GM18870 (cell line): Measurements from ENCODE around the gene ACSF3.
"Not testable (repeated sequence)": the region's sequence is repeated elsewhere in the genome, so short reads cannot be mapped to it uniquely, and the experiment has no call there.

Source experiments
- ATAC-seq: cut with Tn5 transposase; IDR thresholded peaks from one replicate; pipeline ENCODE4 v1.9.1; 2021; ENCODE audit warnings: moderate library complexity; ENCODE audit not compliant: unreplicated experiment

ACSF3 gene

DNA sequence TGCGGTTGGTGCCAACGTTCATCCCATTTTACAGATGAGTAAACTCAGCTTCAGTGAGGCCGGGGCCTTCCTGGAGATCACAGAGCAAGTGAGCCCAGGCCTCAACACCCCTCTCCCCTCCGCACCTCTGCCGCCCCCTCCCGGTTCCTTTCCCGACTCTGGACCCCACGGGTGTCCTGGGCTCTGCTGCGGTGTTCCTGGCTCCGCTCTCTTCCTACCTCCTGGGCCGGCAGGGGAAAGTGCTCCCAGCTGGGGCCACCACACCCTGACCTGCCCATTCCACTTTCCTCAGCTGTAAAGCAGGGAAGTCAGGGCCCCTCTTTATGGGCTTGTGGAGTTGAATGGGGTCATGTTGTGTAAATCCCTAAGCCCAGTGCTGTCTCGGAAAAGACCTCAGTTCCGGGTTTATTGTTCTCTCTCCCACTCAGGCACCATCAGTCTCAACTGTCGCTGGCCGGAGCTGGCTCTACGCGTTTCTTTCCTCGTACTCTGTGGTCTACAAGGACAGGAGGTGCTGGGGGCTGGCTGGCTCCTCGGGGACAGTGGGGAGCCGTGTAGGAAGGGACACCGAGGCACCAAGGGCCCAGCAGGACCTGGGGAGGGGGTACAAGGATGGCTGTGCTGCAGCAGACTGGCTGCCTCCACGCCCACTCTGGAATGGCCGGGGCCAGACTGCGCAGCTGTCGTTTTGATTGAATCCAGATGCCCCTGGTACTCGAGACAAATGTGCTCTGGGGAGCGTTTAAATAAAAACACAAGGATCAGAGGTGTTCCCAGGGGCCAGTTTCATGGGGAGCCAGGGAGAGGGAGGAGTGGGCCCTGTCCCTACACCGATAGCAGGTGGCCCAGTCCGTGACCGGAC is 21.7 kb upstream of the ACSF3 start:
- ATAC-seq, result no peak

DNA sequence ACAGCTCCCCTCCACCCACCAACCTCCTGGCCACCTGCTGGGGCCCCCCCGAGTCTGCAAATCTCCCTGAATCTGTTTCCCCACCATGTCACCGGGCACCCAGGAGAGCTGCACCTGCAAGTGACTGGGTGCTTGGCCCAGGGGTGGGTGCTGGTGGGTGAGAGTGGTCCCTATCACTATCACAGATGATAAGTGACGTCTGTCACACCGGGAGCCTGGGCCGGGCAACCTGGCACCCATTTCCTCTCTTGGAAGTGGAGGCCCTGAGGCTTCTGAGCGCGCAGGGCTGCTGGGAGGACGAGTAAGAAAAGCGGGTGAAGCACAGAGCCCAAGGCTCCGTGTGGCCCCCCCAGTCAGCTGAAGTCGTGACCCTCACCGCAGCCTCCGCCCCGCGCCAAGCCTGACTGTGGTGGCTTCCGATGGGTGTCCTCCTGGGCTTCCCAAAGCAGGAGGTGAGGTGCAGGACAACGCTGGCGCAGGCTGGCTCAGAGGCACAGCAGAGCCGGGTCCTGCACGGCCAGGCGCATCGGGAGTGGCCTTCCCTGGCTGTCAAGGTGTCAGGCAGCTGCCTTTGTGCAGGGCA is 21.0 kb upstream of the ACSF3 start:
- no peak for ATAC-seq

DNA sequence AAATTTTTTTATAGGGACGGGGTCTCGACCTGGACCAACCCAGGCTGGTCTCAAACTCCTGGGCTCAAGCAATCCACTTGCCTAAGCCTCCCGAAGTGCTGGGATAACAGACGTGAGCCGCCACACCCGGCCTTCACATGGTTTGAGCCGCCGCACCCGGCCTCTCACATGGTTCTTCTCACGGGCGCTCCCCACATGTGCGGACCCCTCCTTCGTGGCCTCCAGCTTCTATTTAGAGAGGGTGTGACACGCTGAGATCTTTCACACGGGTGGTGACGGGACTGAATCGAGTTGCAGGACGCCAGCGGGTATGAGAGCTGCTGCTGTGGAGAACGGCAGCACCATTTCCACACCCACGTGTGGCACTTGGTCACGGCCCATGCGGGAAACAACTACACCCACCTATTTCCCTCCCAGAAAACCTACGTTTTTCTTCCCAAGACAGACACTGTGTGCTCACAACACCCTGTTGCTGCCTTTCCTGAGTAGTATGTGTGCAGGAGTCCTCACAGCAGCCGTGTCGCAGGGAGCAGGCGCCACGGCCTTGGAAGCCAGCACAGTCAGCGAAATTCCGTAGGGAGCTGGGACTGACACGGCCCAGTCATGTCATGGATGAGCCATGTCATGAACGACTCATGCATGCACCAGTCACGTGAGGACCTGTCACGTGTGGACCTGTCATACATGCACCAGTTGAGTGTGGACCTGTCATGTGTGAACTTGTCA is 20.1 kb upstream of the ACSF3 start:
- ATAC-seq, result no peak

DNA sequence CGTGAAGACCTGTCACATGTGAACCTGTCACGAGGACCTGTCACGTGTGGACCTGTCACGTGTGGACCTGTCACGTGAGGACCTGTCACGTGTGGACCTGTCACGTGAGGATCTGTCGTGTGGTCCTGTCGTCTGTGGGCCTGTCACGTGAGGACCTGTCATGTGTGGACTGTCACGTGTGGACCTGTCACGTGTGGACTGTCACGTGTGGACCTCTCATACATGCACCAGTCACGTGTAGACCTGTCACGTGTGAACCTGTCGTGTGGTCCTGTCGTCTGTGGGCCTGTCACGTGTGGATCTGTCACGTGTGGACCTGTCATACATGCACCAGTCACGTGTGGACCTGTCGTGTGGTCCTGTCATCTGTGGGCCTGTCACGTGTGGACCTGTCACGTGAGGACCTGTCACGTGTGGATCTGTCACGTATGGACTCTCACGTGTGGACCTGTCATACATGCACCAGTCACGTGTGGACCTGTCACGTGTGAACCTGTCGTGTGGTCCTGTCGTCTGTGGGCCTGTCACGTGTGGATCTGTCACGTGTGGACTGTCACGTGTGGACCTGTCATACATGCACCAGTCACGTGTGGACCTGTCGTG is 19.5 kb upstream of the ACSF3 start:
- ATAC-seq, result not testable (repeated sequence)

DNA sequence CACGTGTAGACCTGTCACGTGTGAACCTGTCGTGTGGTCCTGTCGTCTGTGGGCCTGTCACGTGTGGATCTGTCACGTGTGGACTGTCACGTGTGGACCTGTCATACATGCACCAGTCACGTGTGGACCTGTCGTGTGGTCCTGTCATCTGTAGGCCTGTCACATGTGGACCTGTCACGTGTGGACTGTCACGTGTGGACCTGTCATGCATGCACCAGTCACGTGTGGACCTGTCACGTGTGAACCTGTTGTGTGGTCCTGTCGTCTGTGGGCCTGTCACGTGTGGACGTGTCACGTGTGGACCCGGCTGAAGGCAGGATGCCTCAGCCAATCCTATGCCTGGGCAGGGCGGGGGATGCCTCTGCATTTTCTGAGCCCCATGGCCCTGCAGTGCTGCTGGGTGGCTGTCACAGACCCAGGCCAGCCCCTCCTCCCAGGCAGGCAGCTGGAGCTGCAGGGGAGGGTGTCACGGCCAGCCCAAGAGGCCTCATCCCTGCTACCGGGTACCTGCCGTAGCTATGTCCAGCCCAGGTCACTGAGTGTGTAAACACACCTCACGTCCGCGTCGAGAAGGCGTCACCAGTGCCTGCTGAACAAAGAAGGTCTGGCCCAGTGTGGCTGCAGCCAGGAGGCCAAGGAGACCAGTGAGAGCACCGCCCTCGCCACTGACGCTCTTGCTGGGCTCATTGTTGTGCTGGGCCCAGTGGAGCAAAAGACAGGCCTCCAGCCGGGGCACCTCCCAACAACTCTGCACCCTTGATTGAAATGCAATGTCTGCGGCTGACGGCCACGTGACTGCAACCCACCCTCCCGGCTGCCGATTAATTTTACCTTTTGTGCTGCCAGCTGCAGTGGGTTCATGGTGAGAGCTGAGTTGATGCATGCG is 18.6 kb upstream of the ACSF3 start:
- ATAC-seq, result no peak

DNA sequence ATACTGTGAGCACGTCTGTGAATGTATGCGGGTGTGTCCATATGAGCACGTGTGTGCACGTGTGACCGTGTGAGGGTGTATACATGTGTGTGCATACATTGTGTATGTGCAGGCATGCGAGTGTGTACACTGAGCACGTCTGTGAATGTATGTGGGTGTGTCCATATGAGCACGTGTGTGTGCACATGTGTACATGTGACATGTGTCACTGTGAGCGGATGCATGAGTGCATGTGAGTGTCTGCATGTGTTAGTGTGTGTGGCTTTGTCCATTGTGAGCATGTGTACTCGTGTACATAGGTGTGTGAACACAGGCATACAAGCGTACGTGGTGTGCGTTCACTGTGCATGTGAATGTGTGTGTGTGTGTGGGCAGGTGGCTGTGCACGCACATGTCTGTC is 17.5 kb upstream of the ACSF3 start:
- no peak for ATAC-seq

DNA sequence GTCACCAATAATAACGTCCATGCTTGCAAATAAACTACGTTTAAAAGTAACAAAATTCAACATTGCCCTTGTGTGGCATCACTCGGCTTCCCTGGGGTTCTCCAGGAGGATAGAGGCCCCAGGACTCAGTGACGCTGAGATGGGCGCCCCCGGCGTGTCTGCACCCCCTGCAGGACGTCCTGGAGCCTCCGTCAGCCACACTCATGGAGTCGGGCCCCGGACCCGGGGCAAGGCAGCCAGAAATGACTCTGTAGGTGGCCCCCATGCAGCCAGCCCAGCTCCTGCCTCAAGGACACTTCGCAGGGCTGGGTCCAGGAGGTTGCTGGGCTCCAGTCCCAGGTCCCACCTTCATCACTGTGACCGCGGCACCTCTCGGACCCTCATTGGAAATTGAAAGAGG is 16.6 kb upstream of the ACSF3 start:
- no peak for ATAC-seq

DNA sequence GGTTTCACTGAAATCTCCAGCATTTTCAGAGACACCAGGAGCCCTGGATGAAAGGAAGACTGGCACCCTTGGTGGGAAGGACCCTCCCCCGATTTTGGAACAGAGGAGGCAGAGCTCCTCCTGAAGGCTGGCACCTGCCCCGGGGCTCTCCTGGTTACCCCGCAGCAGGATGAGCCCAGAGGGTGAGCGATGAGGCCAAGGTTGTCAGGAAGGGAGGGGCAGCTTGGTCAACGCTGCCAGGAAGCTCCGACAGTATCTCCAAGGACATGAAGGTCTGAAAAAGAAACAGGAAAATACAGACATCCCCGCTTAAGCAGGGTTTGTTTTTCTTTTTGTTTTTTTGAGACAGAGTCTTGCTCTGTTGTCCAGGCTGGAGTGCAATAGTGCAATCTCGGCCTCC is 15.5 kb upstream of the ACSF3 start:
- no peak for ATAC-seq

DNA sequence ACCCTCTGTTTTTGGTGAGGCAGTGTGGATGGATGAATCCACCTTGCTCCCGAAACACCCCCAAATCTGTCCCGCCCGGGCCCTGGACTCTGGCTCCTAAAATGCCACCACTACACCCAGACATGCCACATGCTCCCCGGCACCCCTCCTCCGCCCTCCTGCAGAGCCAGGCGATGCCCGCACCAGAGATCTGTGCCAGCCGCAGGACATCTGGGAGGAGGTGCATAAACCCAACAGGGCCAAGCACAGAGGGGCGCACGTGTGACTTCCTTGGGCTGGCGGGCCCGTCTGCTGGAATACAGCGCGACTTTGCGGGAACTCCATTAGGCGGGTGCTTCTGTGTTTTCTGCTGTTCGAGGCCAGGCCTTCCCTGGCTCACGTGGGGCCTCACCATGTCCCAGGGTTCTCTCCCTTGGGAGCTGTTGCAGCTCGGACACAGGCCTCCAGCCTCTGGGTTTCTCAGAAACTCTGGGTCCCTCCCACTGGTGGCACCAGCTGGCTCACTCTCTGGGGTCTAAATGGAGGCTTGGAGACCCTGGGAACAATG is 14.1 kb upstream of the ACSF3 start:
- no peak for ATAC-seq

DNA sequence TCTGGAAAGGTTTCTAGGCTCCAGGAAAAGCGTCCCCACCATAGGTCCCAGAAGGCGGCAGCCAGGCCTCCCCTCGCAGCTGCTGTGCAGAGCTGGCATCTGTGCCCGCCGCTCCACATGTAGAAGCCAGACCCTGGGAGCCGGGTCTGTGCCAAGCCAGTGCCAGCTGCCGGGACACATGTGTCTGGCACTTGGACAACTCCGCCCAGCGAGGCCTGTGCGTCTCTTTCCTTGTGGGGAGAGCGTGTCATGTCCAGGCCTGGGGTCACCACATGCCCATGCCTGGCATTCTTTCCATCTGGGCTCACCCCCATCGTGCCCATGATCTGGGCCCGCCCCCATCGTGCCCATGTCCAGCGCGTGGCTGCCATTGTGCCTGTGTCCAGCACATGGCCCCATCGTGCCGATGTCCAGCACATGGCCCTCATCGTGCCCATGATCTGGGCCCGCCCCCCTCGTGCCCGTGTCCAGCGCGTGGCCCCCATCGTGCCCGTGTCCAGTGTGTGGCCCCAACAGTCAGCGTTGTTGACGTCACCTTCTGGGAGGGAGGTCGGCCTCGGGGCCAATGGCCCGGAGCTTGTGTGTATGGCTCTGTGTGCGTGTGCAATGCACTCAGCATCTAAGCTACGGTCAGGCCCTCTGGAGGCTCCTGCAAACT is 13.3 kb upstream of the ACSF3 start:
- ATAC-seq, result no peak

DNA sequence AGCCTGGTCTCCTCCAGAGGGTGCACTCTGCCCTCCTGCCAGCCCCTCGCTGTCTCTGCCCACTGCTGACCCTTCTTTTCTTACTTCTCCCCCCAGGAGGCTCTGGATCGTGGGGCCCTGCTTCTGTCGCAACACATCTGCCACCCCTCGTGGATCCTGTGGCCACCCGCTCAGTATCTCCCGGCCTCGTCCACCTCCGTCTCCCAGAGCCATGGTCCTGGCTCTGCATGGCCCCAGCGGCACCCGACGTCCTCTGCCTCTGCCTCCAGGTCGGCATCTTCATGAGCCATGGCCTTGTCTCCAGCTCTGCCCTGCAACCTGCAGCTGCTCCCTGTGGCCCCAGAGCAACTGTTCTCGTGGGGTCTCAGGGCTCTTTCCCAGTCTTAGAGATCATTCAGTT is 12.1 kb upstream of the ACSF3 start:
- no peak for ATAC-seq

DNA sequence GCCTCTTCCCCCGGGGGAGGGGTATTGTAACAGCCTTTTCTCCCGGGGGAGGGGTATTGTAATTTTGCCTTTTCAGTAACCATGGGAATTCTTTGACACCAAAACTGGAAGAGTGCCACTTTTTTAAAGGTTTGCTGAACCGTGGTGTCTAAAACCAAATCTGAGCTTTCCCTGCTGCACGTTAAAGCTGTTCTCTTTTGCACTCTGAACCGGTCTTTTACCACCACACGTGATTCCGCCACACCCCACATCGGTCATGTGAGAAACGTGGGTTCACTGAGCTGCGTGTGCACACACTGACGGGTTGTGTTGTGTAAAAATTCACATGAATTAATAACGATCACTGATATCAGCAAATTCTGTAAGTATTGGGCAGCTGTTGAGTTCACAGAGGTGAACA is 9.2 kb upstream of the ACSF3 start:
- no peak for ATAC-seq

DNA sequence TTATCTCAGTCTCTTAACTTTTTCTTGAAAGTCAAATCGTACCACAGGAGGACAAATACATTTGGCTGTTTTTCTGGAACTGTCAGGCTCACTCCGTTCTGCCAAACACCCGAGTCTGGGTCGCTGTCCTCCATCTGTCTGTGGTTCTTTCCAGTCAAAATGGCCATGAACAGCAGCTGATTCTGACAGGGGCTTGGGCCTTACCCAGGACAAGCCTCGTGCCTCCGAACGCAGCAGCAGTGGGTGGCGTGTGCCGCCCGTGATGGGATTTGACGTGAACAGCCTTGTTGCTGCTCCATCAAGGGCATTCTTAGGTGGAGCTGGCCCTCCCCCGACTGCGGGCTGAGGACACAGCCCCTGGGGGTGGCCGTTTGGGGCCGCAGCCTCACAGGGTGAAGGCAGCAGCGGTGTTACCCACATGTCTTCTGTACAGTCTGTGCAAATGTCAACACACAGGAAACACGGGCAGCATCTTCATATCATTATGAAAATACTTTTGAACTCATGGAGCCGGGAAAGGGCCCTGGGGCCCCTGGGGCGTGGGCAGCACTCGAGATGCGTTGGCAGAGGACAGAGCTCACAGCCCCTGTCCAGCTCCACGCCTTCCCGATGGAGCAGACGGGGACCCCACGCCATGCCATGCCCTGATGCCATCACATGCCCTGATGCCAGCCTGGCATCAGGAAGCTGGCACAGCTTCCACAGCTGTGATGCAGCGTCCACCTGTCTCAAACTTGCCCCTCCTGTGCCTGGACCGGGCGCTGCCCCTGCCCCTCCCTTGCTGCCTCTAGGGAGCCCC is 8.6 kb upstream of the ACSF3 start:
- no peak for ATAC-seq

DNA sequence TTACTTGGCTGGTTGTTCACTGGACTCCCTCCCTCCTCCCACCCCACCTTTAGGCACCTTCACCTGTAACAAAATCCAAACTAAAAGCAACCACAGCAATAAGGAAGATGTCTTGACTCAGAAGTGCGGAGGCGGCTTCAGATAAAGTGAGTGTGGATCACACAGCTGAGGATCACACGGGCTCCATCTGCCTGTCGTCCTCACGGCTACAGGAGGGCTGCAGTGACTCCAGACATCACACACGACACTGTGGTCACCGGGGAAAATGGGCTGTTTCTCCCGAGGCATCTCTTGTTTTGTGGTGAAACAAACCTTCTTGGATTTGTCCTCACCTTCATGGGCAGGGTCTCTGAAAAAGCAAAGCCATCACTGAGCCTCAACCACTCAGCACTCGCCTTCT is 7.9 kb upstream of the ACSF3 start:
- no peak for ATAC-seq

DNA sequence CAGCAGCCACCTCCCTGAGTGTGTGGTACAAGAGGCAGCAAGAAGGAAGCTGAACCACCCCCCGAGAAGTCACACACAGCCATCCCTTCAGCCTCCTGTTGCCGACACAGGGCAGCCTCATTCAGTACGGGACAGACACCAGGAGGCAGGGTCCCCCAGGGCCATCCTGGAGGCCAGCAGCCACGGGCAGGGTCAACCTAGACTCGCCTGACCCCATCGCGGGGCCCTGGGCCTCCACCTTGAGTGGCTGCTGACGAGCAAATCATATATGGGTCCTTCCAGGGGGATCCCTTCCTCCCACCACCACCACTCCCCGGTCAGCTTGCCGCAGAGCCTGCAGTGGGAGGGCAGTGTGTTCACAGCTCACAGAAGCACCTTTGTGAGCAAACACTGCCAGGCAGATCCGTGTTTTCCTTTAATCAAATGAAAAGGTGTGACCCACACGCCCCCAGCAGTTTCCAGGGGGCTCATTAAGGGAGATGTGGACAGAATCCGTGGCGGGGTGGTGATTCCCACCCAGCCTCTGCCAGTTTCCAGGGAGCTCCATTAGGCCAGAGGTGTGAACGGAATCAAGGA is 5.6 kb upstream of the ACSF3 start:
- no peak for ATAC-seq

DNA sequence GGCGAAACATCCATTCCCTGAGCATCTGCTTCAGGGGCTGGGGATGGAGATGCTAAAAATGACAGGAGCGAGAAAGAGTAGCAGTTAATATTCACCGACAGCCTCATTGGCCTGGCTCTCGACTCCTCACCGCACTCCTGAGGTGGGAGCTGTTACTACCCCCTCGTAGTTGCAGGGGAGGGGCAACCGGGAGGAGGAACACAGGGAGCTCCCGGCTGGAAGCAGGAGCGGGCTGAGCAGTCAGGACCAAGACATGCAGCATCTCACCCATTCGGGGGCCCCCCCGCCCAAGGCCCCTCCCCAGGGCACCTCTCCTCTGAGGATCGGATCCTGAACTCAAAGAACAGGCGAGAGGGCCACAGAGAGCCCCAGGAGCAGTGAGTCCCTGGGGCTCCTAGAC is 4.5 kb upstream of the ACSF3 start:
- no peak for ATAC-seq

DNA sequence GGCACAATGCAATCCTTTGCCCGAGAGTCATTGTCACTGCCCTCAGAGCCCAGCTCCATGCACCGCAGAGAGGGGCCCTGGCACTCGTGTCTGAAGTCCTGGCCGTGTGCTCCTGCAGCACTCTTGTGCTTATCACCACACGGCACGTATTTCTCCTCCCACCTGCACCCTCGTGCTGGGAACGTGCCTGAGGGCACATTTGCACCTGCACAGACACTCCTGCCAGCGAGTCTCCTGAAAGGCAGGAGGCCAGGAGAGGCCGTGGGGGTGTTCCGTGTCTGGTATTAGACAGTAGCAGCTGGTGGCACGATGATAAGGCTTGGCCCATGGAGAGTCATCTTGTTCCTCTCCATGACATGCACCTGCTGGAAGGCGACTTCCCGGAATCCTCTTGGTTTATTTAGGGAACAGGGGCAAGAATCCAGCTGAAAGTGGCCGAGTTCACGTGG is 3.4 kb upstream of the ACSF3 start:
- no peak for ATAC-seq

DNA sequence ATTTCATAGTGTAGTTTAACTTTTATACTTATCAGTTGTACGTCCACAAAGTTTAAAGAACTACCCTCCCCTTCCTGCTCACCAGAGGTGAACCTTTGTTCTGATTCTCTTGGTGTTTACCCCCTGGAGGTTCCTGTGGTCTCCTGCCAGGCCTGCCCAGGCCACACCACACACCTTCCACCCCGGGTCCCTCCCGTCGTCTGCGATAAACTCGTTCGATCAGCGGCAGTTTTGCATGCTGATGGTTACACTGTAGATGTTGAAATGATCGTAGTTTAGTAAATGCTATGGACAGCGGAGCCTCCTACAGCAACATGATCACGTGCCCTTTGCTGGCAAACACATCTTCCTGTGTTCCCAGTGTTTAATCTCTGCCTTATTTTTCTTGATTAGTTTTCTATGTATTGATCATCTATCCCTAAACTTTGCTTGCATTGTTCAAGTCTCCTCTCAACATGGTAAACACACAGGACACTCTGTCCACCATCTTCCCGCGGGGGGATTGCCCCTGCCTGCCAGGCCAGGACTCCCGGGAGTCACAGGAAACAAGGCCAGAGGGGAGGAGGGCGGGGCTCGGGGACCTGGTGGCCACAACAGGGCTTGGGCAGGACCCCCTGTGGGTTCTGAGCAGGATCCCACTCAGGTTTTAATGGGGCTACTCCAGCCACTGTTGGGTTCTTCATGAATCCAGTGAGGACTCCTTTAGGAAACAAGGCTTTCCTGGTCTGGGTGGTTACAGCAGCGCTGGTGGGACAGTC is 2.8 kb upstream of the ACSF3 start:
- no peak for ATAC-seq
